Ectodermal cell (in vitro differentiated cells): ENCODE data around the gene ERF.

Experiments
- H3K27ac ChIP-seq: 2 replicates; pipeline ENCODE4 v1.7.0; 2013; ENCODE audit warnings: mild to moderate bottlenecking, low read depth, low read length; ENCODE audit not compliant: insufficient read depth, poor library complexity, severe bottlenecking
- H3K27me3 ChIP-seq: 2 replicates; pipeline ENCODE4 v1.7.0; 2013; ENCODE audit warnings: mild to moderate bottlenecking, low read length; ENCODE audit not compliant: insufficient read depth, control insufficient read depth, poor library complexity, severe bottlenecking
- H3K36me3 ChIP-seq: one replicate; pipeline ENCODE4 v1.7.0; 2013; ENCODE audit warnings: low read length; ENCODE audit not compliant: control insufficient read depth, insufficient read depth
- H3K4me1 ChIP-seq: one replicate; pipeline ENCODE4 v1.7.0; 2013; ENCODE audit warnings: low read length; ENCODE audit not compliant: control insufficient read depth, insufficient read depth
- H3K4me3 ChIP-seq: 2 replicates; pipeline ENCODE4 v1.7.0; 2013; ENCODE audit warnings: low read depth, low read length, control low read depth; ENCODE audit not compliant: insufficient read depth
- H3K9me3 ChIP-seq: 2 replicates; pipeline ENCODE4 v1.7.0; 2013; ENCODE audit warnings: mild to moderate bottlenecking, low read length, moderate library complexity; ENCODE audit not compliant: control insufficient read depth
- WGBS, 2 experiments: methylation state at CpG; one replicate each; pipeline ENCODE4 v1.1.7; 2013; ENCODE audit warnings: missing lambda C conversion rate in 2 of 2; 5-methylcytosine and 5-hydroxymethylcytosine counted together

ERF gene

GRCh38 chr19:42281146-42281826 lies 26.4 kb upstream of the ERF start:
- H3K9me3 ChIP-seq = no peaks in the 10 kb centered on the region
- 8 to 9% methylated on average over 25 of the region's 25 CpGs for WGBS, 2 experiments
- peak overlapping the region; percentile 21 for H3K4me3 ChIP-seq
- peak overlapping the region; percentile 57 for H3K27ac ChIP-seq
- H3K27me3 ChIP-seq = no peaks in the 10 kb centered on the region
- no peaks in the 10 kb centered on the region for H3K36me3 ChIP-seq
- H3K4me1 ChIP-seq = peaks cover 49% of the 10 kb centered on the region

GRCh38 chr19:42280815-42281145 lies 25.9 kb upstream of the ERF start:
- Histone ChIP-seq H3K36me3 (no peaks in the 10 kb centered on the region), H3K27ac (peak overlapping the region; percentile 44), H3K4me1 (peaks cover 44% of the 10 kb centered on the region), H3K4me3 (peak overlapping the region; percentile 96), H3K9me3 (no peaks in the 10 kb centered on the region), H3K27me3 (no peaks in the 10 kb centered on the region)
- 2% methylated on average over 19 to 20 of the region's 20 CpGs for WGBS, 2 experiments

GRCh38 chr19:42279902-42280814 lies 25.2 kb upstream of the ERF start:
- Histone ChIP-seq H3K9me3 (no peaks in the 10 kb centered on the region), H3K27ac (peak overlapping the region; percentile 60), H3K36me3 (no peaks in the 10 kb centered on the region), H3K4me3 (peak overlapping the region; percentile 96), H3K4me1 (peaks cover 38% of the 10 kb centered on the region), H3K27me3 (no peaks in the 10 kb centered on the region)
- 0% methylated on average over 89 of the region's 89 CpGs for whole genome bisulfite sequencing, 2 experiments

GRCh38 chr19:42279155-42279901 lies 24.4 kb upstream of the ERF start:
- Histone ChIP-seq H3K27ac (no peak overlapping the region), H3K4me1 (peaks cover 33% of the 10 kb centered on the region), H3K36me3 (no peaks in the 10 kb centered on the region), H3K27me3 (no peaks in the 10 kb centered on the region), H3K4me3 (peak overlapping the region; percentile 96), H3K9me3 (no peaks in the 10 kb centered on the region)
- 35 to 40% methylated on average over 6 of the region's 6 CpGs for WGBS, 2 experiments

- WGBS, 2 experiments = 87 to 91% methylated on average over 5 of the region's 5 CpGs
- H3K36me3 ChIP-seq = no peaks in the 10 kb centered on the region
- no peak overlapping the region for H3K4me3 ChIP-seq
- H3K4me1 ChIP-seq = peaks cover 33% of the 10 kb centered on the region
- H3K27me3 ChIP-seq = no peaks in the 10 kb centered on the region
- no peak overlapping the region for H3K27ac ChIP-seq
- no peaks in the 10 kb centered on the region for H3K9me3 ChIP-seq
Measured at GRCh38 chr19:42278452-42279154, 23.7 kb upstream of the ERF start.

- no peaks in the 10 kb centered on the region for H3K27me3 ChIP-seq
- no peaks in the 10 kb centered on the region for H3K9me3 ChIP-seq
- 84 to 86% methylated on average over 10 of the region's 10 CpGs for WGBS, 2 experiments
- no peak overlapping the region for H3K27ac ChIP-seq
- no peak overlapping the region for H3K4me3 ChIP-seq
- no peaks in the 10 kb centered on the region for H3K36me3 ChIP-seq
- peaks cover 27% of the 10 kb centered on the region for H3K4me1 ChIP-seq
Measured at GRCh38 chr19:42277821-42278451, 23.0 kb upstream of the ERF start.

- H3K4me1 ChIP-seq = peaks cover 17% of the 10 kb centered on the region
- 93 to 94% methylated on average over 4 of the region's 4 CpGs for WGBS, 2 experiments
- no peak overlapping the region for H3K4me3 ChIP-seq
- no peak overlapping the region for H3K27ac ChIP-seq
- no peaks in the 10 kb centered on the region for H3K9me3 ChIP-seq
- H3K27me3 ChIP-seq = no peaks in the 10 kb centered on the region
- no peaks in the 10 kb centered on the region for H3K36me3 ChIP-seq
Measured at GRCh38 chr19:42276821-42277220, 21.9 kb upstream of the ERF start.

GRCh38 chr19:42276284-42276683 lies 21.4 kb upstream of the ERF start:
- no peaks in the 10 kb centered on the region for H3K9me3 ChIP-seq
- WGBS, 2 experiments = 93 to 95% methylated on average over 3 of the region's 3 CpGs
- H3K27me3 ChIP-seq = no peaks in the 10 kb centered on the region
- no peaks in the 10 kb centered on the region for H3K36me3 ChIP-seq
- no peak overlapping the region for H3K4me3 ChIP-seq
- peaks cover 12% of the 10 kb centered on the region for H3K4me1 ChIP-seq
- H3K27ac ChIP-seq = no peak overlapping the region

GRCh38 chr19:42275517-42275916 lies 20.6 kb upstream of the ERF start:
- Histone ChIP-seq H3K27me3 (no peaks in the 10 kb centered on the region), H3K9me3 (no peaks in the 10 kb centered on the region), H3K4me3 (no peak overlapping the region), H3K36me3 (no peaks in the 10 kb centered on the region), H3K4me1 (peaks cover 9% of the 10 kb centered on the region), H3K27ac (no peak overlapping the region)
- WGBS, 2 experiments = 88 to 98% methylated on average over 3 of the region's 3 CpGs
